Measurements from ENCODE around the gene BRI3.
"Not testable (repeated sequence)": the region's sequence is repeated elsewhere in the genome, so short reads cannot be mapped to it uniquely, and the experiment has no call there.

BRI3 gene

DNA sequence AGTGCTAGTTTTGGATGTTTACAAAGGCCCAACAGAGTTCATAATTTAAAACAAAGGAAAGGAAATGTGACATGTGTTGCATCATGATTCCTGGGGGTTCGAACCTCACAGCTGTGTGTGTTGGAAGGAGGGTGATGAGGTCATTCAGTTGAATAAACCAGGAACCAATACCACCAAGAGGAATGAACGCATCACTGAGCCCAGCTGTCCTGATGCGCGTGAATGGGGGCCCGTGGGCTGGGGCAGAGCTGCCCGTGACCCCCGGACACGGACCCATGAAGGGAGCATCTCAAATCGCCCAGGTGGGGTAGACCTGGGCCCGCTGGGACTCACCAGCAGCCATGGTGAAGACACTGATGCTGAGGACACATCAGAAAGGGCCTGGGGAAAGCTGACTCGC is 33.0 kb downstream of the BRI3 start:
- DNase-seq (ENCODE audit: low read depth in 2 of 2): no peak

DNA sequence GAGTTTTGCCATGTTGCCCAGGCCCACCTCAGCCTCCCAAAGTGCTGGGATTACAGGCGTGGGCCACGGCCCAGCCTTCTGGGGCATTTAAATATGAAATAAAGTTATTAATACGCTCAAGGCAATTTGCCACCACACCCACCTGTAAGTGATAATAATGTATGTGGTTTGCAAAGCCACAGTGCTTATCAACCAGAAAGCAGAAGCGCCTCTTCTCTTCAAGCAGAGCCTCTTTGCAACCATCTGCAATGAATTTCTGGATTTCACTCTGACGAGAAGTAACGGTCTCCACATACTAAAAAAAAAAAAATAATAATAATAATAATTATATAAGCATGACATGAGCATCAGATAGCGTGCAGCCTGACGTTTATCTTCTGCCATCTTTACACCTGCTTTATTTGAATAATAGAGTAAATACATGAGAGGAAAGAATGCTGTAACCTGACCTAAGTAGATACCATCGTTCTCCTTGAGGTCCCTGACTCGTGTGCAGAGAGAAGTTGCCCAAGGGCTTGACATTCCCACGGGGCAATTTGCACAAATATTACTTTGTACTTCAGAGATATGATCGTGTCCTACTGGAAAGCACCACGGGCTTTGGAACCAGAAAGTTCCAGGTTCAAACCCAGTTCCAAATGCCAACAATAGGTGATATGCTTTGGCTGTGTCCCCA is 34.0 kb downstream of the BRI3 start:
- DNase-seq (ENCODE audit: low read depth in 2 of 2): no peak

DNA sequence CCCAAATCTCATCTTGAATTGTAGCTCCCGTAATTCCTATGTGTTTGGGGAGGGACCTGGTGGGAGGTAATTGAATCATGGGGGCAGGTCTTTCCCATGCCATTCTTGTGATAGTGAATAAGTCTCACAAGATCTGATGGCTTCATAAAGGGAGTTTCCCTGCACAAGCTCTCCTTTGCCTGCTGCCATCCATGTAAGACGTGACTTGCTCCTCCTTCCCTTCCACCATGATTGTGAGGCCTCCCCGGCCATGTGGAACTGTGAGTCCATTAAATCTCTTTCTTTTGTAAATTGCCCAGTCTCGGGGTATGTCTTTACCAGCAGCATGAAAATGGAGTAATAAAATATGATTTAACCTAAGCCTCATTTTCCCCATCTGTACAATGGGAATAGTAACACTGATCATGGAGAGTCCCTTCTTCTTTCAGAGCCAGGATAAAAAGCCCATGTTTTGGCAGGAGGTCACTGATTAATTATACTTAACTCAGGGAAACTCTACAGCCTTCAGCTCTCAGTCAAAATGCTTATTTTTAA is 34.6 kb downstream of the BRI3 start:
- not testable (repeated sequence) for DNase-seq (ENCODE audit: low read depth in 2 of 2)

DNA sequence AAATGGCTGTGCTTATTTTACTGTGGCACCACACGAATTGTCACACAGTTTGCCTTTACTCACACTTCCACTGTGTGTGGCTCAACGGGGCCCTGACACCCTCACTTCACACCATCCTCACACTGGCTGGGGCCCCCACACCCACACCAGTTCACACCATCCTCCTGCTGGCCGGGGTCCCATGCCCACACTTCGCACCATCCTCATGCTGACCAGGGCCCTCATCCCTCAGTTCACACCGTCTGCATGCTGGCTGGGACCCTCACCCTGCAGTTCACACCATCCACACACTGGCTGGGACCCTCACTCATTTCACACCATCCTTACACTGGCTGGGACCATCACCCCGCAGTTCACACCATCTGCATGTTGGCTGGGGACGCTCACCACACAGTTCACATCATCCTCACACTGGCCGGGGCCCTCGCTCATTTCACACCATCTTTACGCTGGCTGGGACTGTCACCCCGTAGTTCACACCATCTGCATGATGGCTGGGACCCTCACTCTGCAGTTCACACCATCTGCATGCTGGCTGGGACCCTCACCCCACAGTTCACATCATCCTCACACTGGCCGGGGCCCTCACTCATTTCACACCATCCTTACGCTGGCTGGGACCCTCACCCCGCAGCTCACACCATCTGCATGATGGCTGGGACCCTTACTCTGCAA is 36.0 kb downstream of the BRI3 start:
- no peak for DNase-seq (ENCODE audit: low read depth in 2 of 2)

DNA sequence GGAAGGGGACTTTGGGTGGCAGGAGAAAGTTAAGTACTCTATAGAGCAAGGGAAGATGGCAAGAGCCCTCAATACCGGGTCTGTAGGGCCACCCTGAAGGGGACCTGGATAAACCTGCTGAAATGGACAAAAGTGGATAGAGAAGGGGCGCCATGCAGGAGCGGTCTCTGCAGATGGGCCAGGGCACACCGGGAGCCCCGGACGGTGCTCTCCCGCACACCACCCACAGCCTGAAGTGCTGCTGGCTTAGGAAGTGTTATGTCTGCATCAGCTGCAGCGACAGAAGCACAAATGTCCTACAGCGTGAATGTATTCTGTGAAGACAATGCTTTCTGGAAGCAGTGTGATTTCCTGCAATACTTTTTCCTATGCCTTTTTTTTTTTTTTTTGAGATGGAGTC is 37.7 kb downstream of the BRI3 start:
- DNase-seq (ENCODE audit: low read depth in 2 of 2): no peak

DNA sequence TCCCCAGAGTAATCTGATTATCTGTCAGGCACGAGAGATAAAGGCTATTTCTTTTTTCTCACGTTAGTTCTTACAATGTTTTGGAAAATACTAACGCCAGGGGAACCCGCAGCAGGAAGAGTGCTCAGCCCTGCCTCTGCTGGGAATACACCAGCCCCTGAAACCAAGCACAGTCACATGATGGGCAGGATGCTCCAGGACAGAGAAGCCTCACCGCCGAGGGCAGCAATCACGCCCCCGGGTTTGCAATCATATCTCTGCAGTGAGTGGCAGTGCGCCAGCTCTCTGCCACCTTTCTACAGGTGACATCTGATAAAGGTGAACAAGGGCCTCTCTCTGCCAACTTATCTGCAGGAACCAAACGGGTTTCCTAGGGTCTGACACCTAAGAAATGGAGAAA is 39.8 kb downstream of the BRI3 start:
- DNase-seq (ENCODE audit: low read depth in 2 of 2): no peak

DNA sequence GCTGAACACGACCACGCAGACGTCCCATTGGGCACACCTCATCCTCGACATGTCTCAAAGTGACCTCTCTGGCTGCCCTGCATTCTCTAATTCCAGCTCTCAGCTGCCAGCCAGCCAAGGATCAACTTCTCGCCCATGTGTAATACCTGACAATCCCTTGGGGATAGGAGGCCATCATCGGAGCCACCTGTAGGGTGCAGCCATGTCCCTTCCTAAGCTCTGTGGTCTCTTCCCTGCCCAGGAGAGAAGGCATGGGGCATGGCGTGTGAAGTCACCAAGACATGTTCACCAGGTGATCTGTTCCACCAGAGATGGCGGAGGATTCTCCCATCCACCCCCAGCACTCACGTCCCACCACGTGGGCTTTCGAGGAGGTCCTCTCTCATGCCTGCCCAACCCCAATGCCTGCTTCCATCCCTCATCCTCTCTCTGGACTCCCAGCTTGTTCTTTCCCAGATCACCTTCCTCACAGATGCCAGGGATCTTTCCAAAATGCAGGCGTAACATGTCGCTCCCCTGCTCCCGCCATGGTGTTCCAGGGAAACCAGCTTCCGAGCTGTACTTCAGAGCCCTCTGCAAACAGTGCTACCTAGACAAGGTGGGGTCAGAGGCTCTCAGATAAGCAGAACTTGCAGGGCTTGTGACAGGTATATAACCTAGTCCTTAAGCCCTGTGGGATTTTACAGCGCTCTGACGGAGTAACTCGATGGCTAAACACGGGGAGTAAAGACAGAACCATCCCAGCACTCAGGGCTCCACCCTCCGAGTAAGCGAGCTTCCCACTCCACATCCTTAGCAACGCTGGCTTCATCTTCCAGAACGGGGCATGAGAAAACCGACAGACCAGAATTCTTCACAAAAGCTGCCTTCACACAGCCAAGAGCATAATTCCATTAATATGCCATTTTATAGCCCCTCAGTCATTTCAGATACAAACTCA is 41.1 kb downstream of the BRI3 start:
- DNase-seq (ENCODE audit: low read depth in 2 of 2): no peak

DNA sequence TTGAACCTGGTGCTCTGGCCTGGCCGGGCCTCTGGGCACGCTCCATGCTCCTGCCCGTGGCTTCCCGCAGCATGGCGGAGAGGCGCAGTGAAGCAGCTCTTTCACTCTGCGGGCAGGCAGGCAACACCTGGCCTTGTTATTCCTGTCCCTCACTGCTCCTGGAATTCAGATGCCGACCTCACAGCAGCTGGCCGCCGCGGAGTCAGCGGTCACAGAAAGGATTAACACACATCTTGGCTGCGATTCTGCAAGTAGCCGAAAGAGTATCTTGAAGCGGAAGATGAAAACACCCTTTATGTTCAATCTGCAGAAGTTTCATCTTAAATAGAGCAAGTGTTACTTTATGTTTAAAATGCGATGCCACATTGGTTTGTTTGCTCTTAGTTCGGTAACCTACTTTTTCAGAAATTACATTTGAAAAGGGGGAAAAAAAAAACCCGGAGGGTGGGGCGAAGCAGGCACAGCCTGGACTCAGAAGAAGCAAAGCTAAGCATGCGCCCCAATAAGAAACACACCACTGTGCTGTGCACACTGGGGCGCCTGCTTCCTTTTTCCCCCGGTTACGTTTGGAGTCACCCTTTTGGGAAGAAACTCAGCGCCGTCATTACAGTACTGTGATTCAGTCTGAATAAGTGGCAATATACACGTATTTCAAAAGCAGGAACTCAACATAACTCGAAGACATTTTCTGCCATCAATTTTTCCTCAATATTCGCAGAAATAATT is 42.3 kb downstream of the BRI3 start:
- DNase-seq (ENCODE audit: low read depth in 2 of 2): no peak

DNA sequence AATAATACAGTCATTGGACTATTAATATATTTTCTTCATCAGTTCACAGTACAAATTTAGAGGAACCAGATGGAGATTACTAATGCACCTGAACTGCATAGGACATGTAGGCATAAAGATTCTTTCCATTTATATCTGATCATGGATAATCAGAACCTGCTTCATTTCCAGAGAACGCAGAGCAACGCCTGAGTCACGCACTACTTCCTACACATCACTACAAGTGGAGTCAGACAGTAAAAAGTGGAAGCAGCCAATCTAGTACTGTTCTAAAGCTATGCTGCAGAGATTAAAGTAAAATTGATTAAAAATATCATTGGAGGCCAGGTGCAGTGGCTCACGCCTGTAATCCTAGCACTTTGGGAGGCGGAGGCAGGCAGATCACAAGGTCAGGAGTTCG is 43.3 kb downstream of the BRI3 start:
- no peak for DNase-seq (ENCODE audit: low read depth in 2 of 2)

DNA sequence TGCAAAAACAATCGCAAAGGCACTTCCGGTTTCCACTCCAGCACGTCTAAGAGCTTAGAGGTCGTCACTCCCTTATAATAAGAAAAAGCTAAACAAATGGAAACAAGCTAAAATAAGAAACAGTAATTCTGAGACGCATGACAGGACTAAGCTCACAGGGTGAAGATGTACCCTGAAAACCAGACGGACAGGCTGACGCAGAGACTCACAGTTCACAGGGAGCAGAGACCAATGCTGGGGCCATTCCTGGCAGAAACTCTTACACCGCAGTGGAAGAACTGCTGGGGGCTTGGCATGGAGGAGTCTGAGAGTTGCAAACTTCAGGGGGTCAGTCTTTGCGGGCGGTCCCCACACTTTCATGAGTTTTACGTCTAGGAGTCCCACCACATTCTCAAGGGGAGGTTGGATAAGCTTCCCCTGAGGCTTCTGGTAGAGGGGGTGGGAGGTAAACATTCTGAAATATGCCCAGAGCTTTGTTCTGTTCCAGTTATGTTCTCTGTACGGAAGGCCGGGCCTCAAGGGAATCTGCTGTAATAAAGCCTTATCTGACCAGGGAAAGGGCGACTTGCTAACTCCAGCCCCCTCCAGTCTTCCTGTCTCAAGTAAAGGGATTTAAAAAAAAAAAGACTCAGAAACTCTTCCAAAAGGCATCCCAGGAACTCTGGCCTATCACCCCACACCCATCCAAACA is 47.8 kb downstream of the BRI3 start:
- no peak for DNase-seq (ENCODE audit: low read depth in 2 of 2)

DNA sequence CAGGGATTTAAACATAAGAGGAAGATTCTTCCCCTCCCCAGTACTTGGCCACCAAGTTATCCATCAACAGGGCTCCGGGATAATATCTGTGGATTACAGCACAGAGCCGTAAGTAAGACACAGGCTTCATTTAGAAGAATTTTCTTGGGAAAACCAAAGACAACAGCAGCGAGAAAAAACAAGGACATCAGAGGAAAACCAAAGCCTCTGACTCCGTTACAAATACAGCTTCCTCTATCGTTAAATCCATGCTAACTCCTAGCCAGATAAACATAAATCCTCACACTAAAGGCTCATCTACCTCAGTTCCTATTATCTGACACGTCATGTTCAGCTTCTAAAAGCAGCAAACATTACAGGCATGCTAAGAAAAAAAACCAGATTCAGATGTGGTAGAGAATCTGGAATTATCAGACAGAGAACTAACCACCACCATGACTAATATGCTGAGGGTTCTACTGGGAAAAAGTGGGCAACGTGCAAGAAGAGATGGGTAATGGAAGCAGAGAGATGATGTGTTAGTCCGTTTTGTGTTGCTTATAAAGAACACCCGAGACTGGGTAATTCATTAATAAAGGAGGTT is 48.4 kb downstream of the BRI3 start:
- no peak for DNase-seq (ENCODE audit: low read depth in 2 of 2)

DNA sequence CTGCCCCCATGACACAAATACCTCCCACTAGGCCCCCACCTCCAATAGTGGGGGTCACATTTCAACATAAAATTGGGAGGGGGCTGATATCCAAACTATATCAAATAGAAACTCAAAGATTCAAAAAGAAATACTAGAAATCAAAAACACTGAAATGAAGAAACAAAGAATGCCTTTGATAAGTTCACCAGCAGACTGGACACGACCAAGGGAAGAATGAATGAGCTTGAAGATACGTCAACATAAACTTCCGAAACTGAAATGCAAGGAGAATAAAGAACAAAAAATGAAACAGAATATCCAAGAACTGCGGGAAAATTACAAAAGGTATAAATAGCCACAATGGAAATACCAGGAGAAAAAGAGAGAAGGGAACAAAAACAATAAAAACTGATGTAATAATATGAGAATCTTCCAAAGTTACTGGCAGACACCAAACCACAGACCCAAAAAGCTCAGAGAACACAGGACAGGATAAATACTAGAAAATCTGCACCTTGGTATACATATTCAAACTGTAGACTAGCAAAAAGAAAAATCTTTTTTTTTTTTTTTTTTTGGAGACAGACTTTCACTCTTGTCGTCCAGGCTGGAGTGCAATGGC is 49.5 kb downstream of the BRI3 start:
- no peak for DNase-seq (ENCODE audit: low read depth in 2 of 2)

DNA sequence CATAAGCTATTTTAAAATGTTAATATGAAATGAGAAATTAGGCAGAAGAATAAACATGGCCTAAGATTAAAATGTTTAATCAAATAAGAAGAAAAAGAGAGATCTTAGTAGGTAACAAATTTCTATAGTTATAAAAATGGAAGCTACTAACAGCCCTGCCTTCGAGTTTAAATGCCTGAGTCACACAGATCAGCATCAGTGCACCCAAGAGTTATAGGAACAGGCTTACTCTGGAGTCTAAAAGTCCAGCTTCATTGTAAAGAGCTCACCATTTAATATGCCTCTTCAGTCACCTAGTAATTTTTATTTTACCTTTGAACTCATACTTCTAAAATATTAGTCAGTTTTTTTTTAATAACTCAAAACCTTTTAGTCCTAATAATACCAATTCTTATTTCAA is 52.6 kb downstream of the BRI3 start:
- no peak for DNase-seq (ENCODE audit: low read depth in 2 of 2)

DNA sequence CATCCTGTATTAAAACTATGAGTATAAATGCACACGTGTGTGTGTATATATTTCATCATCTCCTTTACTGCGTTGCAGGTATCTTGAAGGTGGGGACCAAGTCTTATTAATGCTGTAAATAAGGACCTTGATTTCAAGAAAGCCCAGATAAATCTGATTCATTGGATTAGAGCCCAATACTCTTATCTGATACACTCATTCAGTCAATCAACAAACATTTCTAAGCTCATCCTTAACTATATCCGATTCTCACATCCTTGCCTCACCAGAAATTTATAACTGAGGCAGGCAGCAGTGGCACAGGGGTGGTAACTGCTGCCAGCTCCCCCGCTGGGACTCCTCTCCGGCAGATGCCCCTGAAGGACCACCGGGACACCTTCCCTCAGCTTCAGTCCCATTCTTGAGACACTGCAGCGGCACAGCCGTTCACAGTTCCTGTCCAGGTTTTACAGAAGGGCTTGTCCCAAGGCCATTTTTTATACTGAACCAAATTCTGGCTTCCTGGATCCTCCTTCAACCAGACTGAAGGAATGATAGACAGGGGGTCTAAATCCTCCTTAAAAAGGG is 54.0 kb downstream of the BRI3 start:
- no peak for DNase-seq (ENCODE audit: low read depth in 2 of 2)

DNA sequence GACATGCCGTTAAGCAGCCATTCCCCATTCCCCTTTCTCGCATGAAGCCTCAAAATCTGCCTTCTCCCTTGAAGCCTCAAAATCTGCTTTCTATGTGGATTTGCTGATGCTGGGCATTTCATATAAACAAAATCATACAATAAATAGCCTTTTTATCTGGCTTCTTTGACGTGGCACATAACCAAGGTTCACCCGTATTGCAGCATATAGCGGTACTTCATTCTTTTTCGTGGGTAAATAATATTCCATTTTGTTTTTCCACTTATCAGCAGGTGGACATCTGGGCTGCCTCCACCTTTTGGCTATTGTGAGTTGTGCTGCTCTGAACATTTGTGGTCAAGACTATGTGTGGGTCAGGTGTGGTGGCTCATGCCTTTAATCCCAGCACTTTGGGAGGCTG is 57.0 kb downstream of the BRI3 start:
- DNase-seq (ENCODE audit: low read depth in 2 of 2): no peak

DNA sequence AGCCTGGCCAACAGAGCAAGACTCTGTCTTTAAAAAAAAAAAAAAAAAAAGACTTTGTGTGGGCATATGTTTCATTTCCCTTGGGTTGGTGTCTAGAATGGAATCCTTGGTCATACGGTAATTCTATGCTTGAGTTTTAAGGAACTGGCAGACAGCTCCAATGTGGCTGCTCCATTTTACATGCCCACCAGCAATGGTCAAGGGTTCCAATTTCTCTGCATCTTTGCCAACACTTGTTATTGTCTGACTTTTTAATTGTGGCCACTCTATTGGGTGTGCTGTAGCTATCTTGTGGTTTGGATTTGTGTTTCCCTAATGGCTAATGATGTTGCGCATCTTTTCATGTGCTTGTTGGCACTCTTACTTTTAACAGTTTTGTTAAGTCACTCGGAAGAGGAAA is 57.6 kb downstream of the BRI3 start:
- no peak for DNase-seq (ENCODE audit: low read depth in 2 of 2)

DNA sequence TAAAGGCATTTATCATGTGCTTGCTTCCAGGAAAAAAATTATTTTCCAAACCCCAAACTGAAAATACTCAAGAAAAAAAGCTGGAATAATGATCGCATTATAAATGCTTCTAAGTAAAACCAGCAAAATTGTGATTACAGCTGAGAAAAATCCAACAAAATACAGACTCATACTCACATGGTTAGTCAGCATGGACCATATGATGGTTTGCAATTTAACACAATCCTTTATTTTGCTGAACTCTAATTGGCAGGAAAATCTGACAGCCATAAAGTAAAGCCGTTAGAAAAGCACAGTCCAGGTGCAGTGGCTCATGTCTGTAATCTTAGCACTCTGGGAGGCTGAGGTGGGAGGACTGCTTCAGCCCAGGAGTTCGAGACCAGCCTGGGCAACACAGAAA is 59.6 kb downstream of the BRI3 start:
- DNase-seq (ENCODE audit: low read depth in 2 of 2): no peak

All from stimulated activated CD8-positive, alpha-beta memory T cell treated with anti-CD3 and anti-CD28 coated beads, Interleukin-15, amount 100 ng/mL, for 4 hours (primary cell).